MM.1S (cell line): ENCODE results near the gene PPP1R16B.

Experiments
- DNase-seq: peaks from one replicate; pipeline ENCODE4 v3.0.0-alpha.2; 2015
- H2AFZ ChIP-seq: fragments of 300-600 bp; sonication (generic); 2 replicates; pipeline ENCODE4 v1.6.0; 2016; ENCODE audit warnings: antibody characterized with exemption, low read length
- H3F3A ChIP-seq: fragments of 300-600 bp; sonication (generic); 2 replicates; pipeline ENCODE4 v1.6.1; 2016; ENCODE audit warnings: mild to moderate bottlenecking, antibody characterized with exemption, low read length, moderate library complexity, mixed read lengths; ENCODE audit not compliant: insufficient read depth
- H3K27ac ChIP-seq: fragments of 300-600 bp; sonication (generic); 2 replicates; pipeline ENCODE4 v1.5.1; 2016; ENCODE audit warnings: mild to moderate bottlenecking, low read length
- H3K27me3 ChIP-seq: fragments of 300-600 bp; sonication (generic); replicated peaks from 2 replicates; pipeline ENCODE4 v1.6.0; 2016; ENCODE audit warnings: low read length; ENCODE audit not compliant: insufficient read depth
- H3K36me3 ChIP-seq: fragments of 300-600 bp; sonication (generic); replicated peaks from 2 replicates; pipeline ENCODE4 v1.6.1; 2016; ENCODE audit warnings: mild to moderate bottlenecking, low read length, mixed read lengths; ENCODE audit not compliant: insufficient read depth
- H3K4me1 ChIP-seq: fragments of 300-600 bp; sonication (generic); 2 replicates; pipeline ENCODE4 v1.6.1; 2016; ENCODE audit warnings: low read length, mixed read lengths
- H3K4me2 ChIP-seq: fragments of 300-600 bp; sonication (generic); 2 replicates; pipeline ENCODE4 v1.6.0; 2016; ENCODE audit warnings: low read depth, low read length
- H3K4me3 ChIP-seq: fragments of 300-600 bp; sonication (generic); 2 replicates; pipeline ENCODE4 v1.5.1; 2016; ENCODE audit warnings: low read length, mixed read lengths
- H3K79me2 ChIP-seq: fragments of 300-600 bp; sonication (generic); 2 replicates; pipeline ENCODE4 v1.6.1; 2016; ENCODE audit warnings: mixed run types, low read length, mixed read lengths
- H3K9ac ChIP-seq: fragments of 300-600 bp; sonication (generic); 2 replicates; pipeline ENCODE4 v1.6.1; 2016; ENCODE audit warnings: low read length, mixed read lengths
- H3K9me2 ChIP-seq: fragments of 300-600 bp; sonication (generic); replicated peaks from 2 replicates; pipeline ENCODE4 v1.6.1; 2016; ENCODE audit warnings: mild to moderate bottlenecking, low read length, mixed read lengths; ENCODE audit not compliant: insufficient read depth
- H3K9me3 ChIP-seq: fragments of 300-600 bp; sonication (generic); replicated peaks from 2 replicates; pipeline ENCODE4 v1.6.1; 2016; ENCODE audit warnings: mild to moderate bottlenecking, low read length, mixed read lengths; ENCODE audit not compliant: insufficient read depth
- H4K20me1 ChIP-seq: fragments of 300-600 bp; sonication (generic); 2 replicates; pipeline ENCODE4 v1.6.1; 2016; ENCODE audit warnings: mild to moderate bottlenecking, low read length, moderate library complexity, mixed read lengths; ENCODE audit not compliant: insufficient read depth
- EZH2 ChIP-seq: fragments of 300-600 bp; sonication (generic); optimal IDR thresholded peaks from 2 replicates; pipeline ENCODE3; 2017; ENCODE audit warnings: low read depth, mild to moderate bottlenecking, antibody characterized with exemption, low read length, mixed read lengths
- EZH2phosphoT487 ChIP-seq: fragments of 300-600 bp; sonication (generic); IDR thresholded peaks from 2 replicates; pipeline ENCODE4 v1.6.1; 2018; ENCODE audit warnings: antibody characterized with exemption, low read length
- TF ChIP-seq, protein P1 (sequence below): fragments of 300-600 bp; sonication (generic); IDR thresholded peaks from 2 replicates; pipeline ENCODE4 v1.5.1; 2016; ENCODE audit warnings: antibody characterized with exemption, low read length, mixed read lengths

The PPP1R16B gene

GRCh38 chr20:38840053-38840893 is 34.8 kb downstream of the PPP1R16B start:
- Histone ChIP-seq H3K27me3 (no peaks in the 10 kb centered on the region), H3K27ac (peak overlapping the region; percentile 22; the same call in 1 of the 2 replicates), H3K9me2 (no peaks in the 10 kb centered on the region), H4K20me1 (no peaks in the 10 kb centered on the region), H3K4me1 (peaks cover 78% of the 10 kb centered on the region), H3K4me2 (peak overlapping the region; percentile 64), H3K9me3 (no peaks in the 10 kb centered on the region), H3K4me3 (no peak overlapping the region), H3K79me2 (peaks cover 91% of the 10 kb centered on the region), H2AFZ (no peak overlapping the region), H3F3A (peaks cover 40% of the 10 kb centered on the region), H3K9ac (no peak overlapping the region), H3K36me3 (peaks cover 16% of the 10 kb centered on the region)
- no peak for DNase-seq
- TF ChIP-seq EZH2phosphoT487, result no peak
- no peak for TF ChIP-seq EZH2
- TF ChIP-seq, protein P1, sequence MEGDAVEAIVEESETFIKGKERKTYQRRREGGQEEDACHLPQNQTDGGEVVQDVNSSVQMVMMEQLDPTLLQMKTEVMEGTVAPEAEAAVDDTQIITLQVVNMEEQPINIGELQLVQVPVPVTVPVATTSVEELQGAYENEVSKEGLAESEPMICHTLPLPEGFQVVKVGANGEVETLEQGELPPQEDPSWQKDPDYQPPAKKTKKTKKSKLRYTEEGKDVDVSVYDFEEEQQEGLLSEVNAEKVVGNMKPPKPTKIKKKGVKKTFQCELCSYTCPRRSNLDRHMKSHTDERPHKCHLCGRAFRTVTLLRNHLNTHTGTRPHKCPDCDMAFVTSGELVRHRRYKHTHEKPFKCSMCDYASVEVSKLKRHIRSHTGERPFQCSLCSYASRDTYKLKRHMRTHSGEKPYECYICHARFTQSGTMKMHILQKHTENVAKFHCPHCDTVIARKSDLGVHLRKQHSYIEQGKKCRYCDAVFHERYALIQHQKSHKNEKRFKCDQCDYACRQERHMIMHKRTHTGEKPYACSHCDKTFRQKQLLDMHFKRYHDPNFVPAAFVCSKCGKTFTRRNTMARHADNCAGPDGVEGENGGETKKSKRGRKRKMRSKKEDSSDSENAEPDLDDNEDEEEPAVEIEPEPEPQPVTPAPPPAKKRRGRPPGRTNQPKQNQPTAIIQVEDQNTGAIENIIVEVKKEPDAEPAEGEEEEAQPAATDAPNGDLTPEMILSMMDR, result no peak

DNA sequence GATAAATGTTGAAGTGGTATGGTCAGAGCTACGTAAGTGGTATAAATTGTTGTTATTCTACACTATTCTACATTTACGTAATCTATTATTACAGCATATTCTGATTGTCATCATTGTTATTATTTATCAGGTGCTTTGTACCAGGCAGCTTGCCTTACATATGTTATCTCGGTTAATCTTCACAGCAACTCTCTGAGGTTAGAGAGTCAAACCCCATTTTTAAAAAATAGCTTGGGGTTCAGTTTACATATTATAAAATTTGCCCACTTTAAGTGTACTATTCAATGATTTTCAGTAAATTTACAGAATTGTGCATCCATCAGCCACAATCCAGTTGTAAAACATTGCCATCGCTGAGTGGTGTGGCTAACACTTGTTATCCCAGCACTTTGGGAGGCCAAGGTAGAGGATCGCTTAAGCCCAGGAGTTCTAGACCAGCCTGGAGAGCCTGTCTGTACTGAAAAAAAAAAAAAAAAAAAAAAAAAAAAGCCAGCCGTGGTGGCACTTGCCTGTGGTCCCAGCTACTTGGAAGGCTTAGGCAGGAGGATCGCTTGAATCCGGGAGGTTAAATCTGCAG is 35.5 kb downstream of the PPP1R16B start:
- no peak overlapping the region for H2AFZ ChIP-seq
- no peaks in the 10 kb centered on the region for H3K9me3 ChIP-seq
- TF ChIP-seq EZH2, result no peak
- no peak for TF ChIP-seq EZH2phosphoT487
- TF ChIP-seq, protein P1, result no peak
- no peaks in the 10 kb centered on the region for H3K9me2 ChIP-seq
- H3K27me3 ChIP-seq, result no peaks in the 10 kb centered on the region
- H3F3A ChIP-seq, result peaks cover 40% of the 10 kb centered on the region
- no peaks in the 10 kb centered on the region for H4K20me1 ChIP-seq
- H3K4me1 ChIP-seq, result peaks cover 74% of the 10 kb centered on the region
- no peak for DNase-seq
- peak overlapping the region; percentile 85; the same call in 1 of the 2 replicates for H3K27ac ChIP-seq
- H3K36me3 ChIP-seq, result peaks cover 16% of the 10 kb centered on the region
- H3K4me2 ChIP-seq, result peak overlapping the region; percentile 64
- no peak overlapping the region for H3K4me3 ChIP-seq
- H3K79me2 ChIP-seq, result peaks cover 91% of the 10 kb centered on the region
- H3K9ac ChIP-seq, result no peak overlapping the region

GRCh38 chr20:38841570-38841969 is 36.1 kb downstream of the PPP1R16B start:
- H3K79me2 ChIP-seq, result peaks cover 91% of the 10 kb centered on the region
- no peaks in the 10 kb centered on the region for H3K9me2 ChIP-seq
- H3F3A ChIP-seq, result peaks cover 35% of the 10 kb centered on the region
- peak overlapping the region; percentile 16; the same call in 1 of the 2 replicates for H3K4me3 ChIP-seq
- peak overlapping the region; percentile 31; the same call in 1 of the 2 replicates for H3K9ac ChIP-seq
- peak overlapping the region; percentile 85 for H3K27ac ChIP-seq
- H2AFZ ChIP-seq, result no peak overlapping the region
- no peaks in the 10 kb centered on the region for H3K9me3 ChIP-seq
- H3K4me2 ChIP-seq, result peak overlapping the region; percentile 64
- H4K20me1 ChIP-seq, result no peaks in the 10 kb centered on the region
- no peaks in the 10 kb centered on the region for H3K27me3 ChIP-seq
- no peak for DNase-seq
- TF ChIP-seq EZH2phosphoT487 (no peak), EZH2 (no peak)
- TF ChIP-seq, protein P1, result no peak
- peaks cover 68% of the 10 kb centered on the region for H3K4me1 ChIP-seq
- H3K36me3 ChIP-seq, result peaks cover 16% of the 10 kb centered on the region
